A549 (cell line): ENCODE results near the gene EIF1AD. TPM values are rescaled to one million over a fixed set of nuclear protein-coding genes. Genes with fewer than 3 reads are reported as not detected.
A peak's percentile ranks its signal among the peaks of the same experiment; 100 is the strongest.

Experiments
- ATAC-seq, 2 experiments: fragments of 200-7000 bp in 1 of 2; fragments of >200 bp in 1 of 2; cut with Nextera tagmentation in 1 of 2; cut with Tn5 transposase in 1 of 2; 3 replicates each; pipeline versions ENCODE4 v1.8.0 to v1.9.1; 2018 to 2020; ENCODE audit warnings: mild to moderate bottlenecking in 1 of 2, moderate library complexity in 1 of 2
- CTCF ChIA-PET: fragments of 300-600 bp; sonication (Branson Sonifier 250); formaldehyde crosslinking; extraction: SDS; loops from one replicate; lab custom pipeline; 2021; ENCODE audit warnings: antibody characterized with exemption, inconsistent platforms; lab: Yijun Ruan, JAX
- POLR2A ChIA-PET: fragments of 350-600 bp; formaldehyde crosslinking; extraction: SDS; loops from one replicate; lab custom pipeline; 2021; ENCODE audit warnings: antibody characterized with exemption, inconsistent platforms; lab: Yijun Ruan, JAX
- DNase-seq, 2 experiments: peaks; one replicate each; pipeline versions ENCODE4 v3.0.0 to v3.0.0-alpha.2; 2011 to 2016; ENCODE audit warnings: low read depth in 1 of 2, low spot score in 1 of 2
- FAIRE-seq: peaks from 2 replicates; lab custom pipeline; 2011; peaks lifted over from hg19 to GRCh38; lab: Jason Lieb, UNC
- H3K27ac ChIP-seq, 2 experiments: fragments of >200 bp; sonication (Bioruptor Twin); formaldehyde crosslinking; 3 replicates each; pipeline ENCODE4 v1.5.1; 2016 to 2017
- H3K4me1 ChIP-seq: fragments of >200 bp; sonication (Bioruptor Twin); formaldehyde crosslinking; 3 replicates; pipeline ENCODE4 v1.6.1; 2016
- H3K4me2 ChIP-seq: fragments of >200 bp; sonication (Bioruptor Twin); formaldehyde crosslinking; 3 replicates; pipeline ENCODE4 v1.6.1; 2016
- H3K4me3 ChIP-seq: fragments of >200 bp; sonication (Bioruptor Twin); formaldehyde crosslinking; 3 replicates; pipeline ENCODE4 v1.5.1; 2016
- H3K9me3 ChIP-seq: fragments of >200 bp; sonication (Bioruptor Twin); formaldehyde crosslinking; 3 replicates; pipeline ENCODE4 v1.6.1; 2016
- ATOH8 ChIP-seq: fragments of 250-450 bp; sonication (Bioruptor Pico); IDR thresholded peaks from 2 replicates; pipeline ENCODE4 v1.5.0; 2020; ENCODE audit warnings: low read depth, mild to moderate bottlenecking, moderate library complexity
- CBX8 ChIP-seq: fragments of 200-600 bp; sonication (generic); IDR thresholded peaks from 2 replicates; pipeline ENCODE4 v1.6.1; 2016
- CEBPB ChIP-seq, 2 experiments: fragments of >200 bp in 1 of 2; sonication (Bioruptor Twin) in 1 of 2; formaldehyde crosslinking in 1 of 2; IDR thresholded peaks; 2 replicates each; pipeline ENCODE4 v1.6.1; 2012 to 2016
- CHD2 ChIP-seq: fragments of 150-350 bp; IDR thresholded peaks from 2 replicates; pipeline ENCODE4 v1.6.1; 2014; ENCODE audit warnings: low read length; ENCODE audit not compliant: partially characterized antibody
- CHD4 ChIP-seq: fragments of 200-600 bp; sonication (generic); IDR thresholded peaks from 2 replicates; pipeline ENCODE4 v1.6.1; 2016; ENCODE audit warnings: antibody characterized with exemption, mild to moderate bottlenecking, borderline replicate concordance
- E2F6 ChIP-seq: IDR thresholded peaks from 2 replicates; pipeline ENCODE4 v1.6.1; 2012; ENCODE audit warnings: low read depth, borderline replicate concordance
- EHMT2 ChIP-seq: fragments of 200-600 bp; sonication (generic); IDR thresholded peaks from 2 replicates; pipeline ENCODE4 v1.6.1; 2016; ENCODE audit warnings: antibody characterized with exemption, low read depth, mild to moderate bottlenecking, moderate library complexity
- EP300 ChIP-seq, 2 experiments: fragments of >200 bp; sonication (Bioruptor Twin); formaldehyde crosslinking; IDR thresholded peaks; 2 replicates in 1 of 2; 3 replicates in 1 of 2; pipeline ENCODE4 v1.6.1; 2016 to 2017
- ESRRA ChIP-seq: fragments of 150-350 bp; IDR thresholded peaks from 2 replicates; pipeline ENCODE4 v1.6.1; 2014; ENCODE audit warnings: mild to moderate bottlenecking, low read length, borderline replicate concordance
- FOXS1 ChIP-seq: fragments of 250-450 bp; sonication (Bioruptor Pico); IDR thresholded peaks from 2 replicates; pipeline ENCODE4 v1.5.0; 2020; ENCODE audit warnings: mild to moderate bottlenecking, moderate library complexity
- HOXB5 ChIP-seq: fragments of 250-450 bp; sonication (Bioruptor Pico); IDR thresholded peaks from 2 replicates; pipeline ENCODE4 v1.5.0; 2020; ENCODE audit warnings: mild to moderate bottlenecking, moderate library complexity
- JUNB ChIP-seq: fragments of >200 bp; sonication (Bioruptor Twin); formaldehyde crosslinking; IDR thresholded peaks from 2 replicates; pipeline ENCODE4 v1.6.1; 2016
- MYC ChIP-seq: IDR thresholded peaks from 2 replicates; pipeline ENCODE4 v1.6.1; 2012; ENCODE audit warnings: mild to moderate bottlenecking, inconsistent platforms, low read length, improper control_type of control experiment, borderline replicate concordance
- REST ChIP-seq: fragments of 200-600 bp; sonication (generic); IDR thresholded peaks from 2 replicates; pipeline ENCODE4 v1.6.1; 2016; ENCODE audit warnings: antibody characterized with exemption, mild to moderate bottlenecking, moderate library complexity
- RFX5 ChIP-seq: fragments of 450-650 bp; IDR thresholded peaks from 2 replicates; pipeline ENCODE4 v1.7.1; 2014; ENCODE audit warnings: antibody characterized with exemption, mild to moderate bottlenecking, moderate library complexity
- RNF2 ChIP-seq: fragments of 200-600 bp; sonication (generic); IDR thresholded peaks from 2 replicates; pipeline ENCODE4 v1.6.1; 2016; ENCODE audit warnings: low read depth, mild to moderate bottlenecking, antibody characterized with exemption, moderate library complexity, borderline replicate concordance
- SMC3 ChIP-seq: fragments of >200 bp; sonication (Bioruptor Twin); formaldehyde crosslinking; IDR thresholded peaks from 3 replicates; pipeline ENCODE4 v1.6.1; 2018; ENCODE audit warnings: inconsistent platforms
- ZNF302 ChIP-seq: fragments of 250-450 bp; sonication (Bioruptor Pico); IDR thresholded peaks from 2 replicates; pipeline ENCODE4 v1.9.0; 2021; ENCODE audit warnings: inconsistent platforms, mild to moderate bottlenecking, moderate library complexity
- WGBS: methylation state at CpG from one replicate; pipeline ENCODE4 v1.1.6; 2017; ENCODE audit errors: missing lambda C conversion rate; 5-methylcytosine and 5-hydroxymethylcytosine counted together
- polyA plus RNA-seq, 4 experiments: library from polyadenylated mRNA; depleted of rRNA in 3 of 4; stranded (reverse); fragments of >200 nt; fragmentation: RNase III in 1 of 4; extraction: RNeasy Plus Mini Kit Qiagen cat#74134 plus additional on column Dnase treatment in 1 of 4; gene quantifications; 2 replicates in 3 of 4; 3 replicates in 1 of 4; pipeline ENCODE4 v1.2.3, GENCODE V29; 2011 to 2017
- TF ChIP-seq, protein P1 (sequence below): fragments of 450-650 bp; IDR thresholded peaks from 2 replicates; pipeline ENCODE4 v1.6.1; 2014; ENCODE audit warnings: antibody characterized with exemption
- TF ChIP-seq, protein P2 (sequence below): fragments of >200 bp; sonication (Bioruptor Twin); formaldehyde crosslinking; IDR thresholded peaks from 3 replicates; pipeline ENCODE4 v1.5.1; 2016

Gene EIF1AD
- polyA plus RNA-seq, 2 of the 4 experiments (the other 2 are of a cell fraction), result 38.6 to 41.0 TPM

DNA sequence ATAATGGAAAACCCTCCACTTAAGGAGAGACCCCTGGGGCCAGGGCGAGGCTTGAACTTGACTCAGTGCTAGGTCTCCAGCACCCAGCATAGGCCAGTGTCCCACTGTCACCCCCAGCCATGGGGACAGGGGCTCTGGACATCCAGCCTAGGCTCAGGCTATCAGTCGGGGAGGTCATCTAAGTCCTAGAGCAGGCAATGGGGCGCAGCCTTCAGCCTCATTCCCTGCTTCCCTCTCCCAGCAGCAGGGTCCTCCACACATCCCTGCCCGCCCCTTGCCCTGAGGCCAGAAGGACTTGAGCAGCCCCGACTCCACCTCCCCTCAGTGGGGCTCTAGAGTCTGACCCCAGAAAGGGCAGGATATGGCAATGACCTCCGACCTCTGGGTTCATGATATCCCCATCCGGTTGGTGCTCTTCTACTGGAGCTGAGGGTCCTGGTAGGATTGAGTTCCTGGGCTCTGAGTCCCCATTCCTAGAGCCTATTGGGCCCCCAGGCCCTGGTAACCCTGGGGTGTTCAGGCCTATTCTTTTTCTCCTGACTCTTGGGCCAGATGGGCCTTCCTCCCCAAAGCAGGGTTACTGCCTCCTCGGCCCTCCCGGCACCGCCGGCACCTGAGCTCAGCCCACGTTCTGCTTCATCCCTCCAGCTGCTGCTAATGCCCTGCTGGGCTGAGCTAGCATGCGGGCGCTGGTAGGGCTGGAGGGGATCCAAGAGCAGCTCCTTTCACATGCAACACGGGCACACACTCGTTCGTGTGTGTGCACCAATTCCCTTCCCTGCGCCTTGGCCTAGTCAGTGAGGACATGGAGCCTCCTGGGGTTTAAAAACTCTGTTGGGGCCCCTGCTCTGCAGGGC lies 14.2 kb upstream of the EIF1AD start:
- WGBS, result 87% methylated on average over 16 of the region's 18 CpGs
- H3K4me2 ChIP-seq, result no peak overlapping the region
- H3K4me1 ChIP-seq, result peaks cover 18% of the 10 kb centered on the region
- H3K4me3 ChIP-seq, result no peak overlapping the region
- no peak for FAIRE-seq
- H3K9me3 ChIP-seq, result no peaks in the 10 kb centered on the region
- H3K27ac ChIP-seq, result peak overlapping the region in 1 of 2 experiments; percentile 48; a peak in 2 of 6 replicates
- CTCF ChIA-PET, result interaction anchor here (0.6 to 1.4 kb wide), 6 partner anchors 21 to 131 kb away, joined by 3 to 4 read pairs (median 3); no protein-coding TSS in a partner anchor
- no peak; a peak in 1 of 6 replicates for ATAC-seq
- TF ChIP-seq, protein P1, sequence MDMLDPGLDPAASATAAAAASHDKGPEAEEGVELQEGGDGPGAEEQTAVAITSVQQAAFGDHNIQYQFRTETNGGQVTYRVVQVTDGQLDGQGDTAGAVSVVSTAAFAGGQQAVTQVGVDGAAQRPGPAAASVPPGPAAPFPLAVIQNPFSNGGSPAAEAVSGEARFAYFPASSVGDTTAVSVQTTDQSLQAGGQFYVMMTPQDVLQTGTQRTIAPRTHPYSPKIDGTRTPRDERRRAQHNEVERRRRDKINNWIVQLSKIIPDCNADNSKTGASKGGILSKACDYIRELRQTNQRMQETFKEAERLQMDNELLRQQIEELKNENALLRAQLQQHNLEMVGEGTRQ, result no peak
- TF ChIP-seq ESRRA (no peak), CHD4 (no peak), RNF2 (no peak), E2F6 (no peak), CHD2 (no peak), CEBPB (IDR thresholded peaks at IDR 0.05) (no peak), MYC (no peak), JUNB (no peak), ZNF302 (no peak), FOXS1 (CRISPR knock-in tag) (no peak), SMC3 (no peak), ATOH8 (CRISPR knock-in tag) (no peak), EP300 (IDR thresholded peaks at IDR 0.05) (no peak), CBX8 (no peak), HOXB5 (CRISPR knock-in tag) (no peak), RFX5 (no peak), REST (no peak), EHMT2 (no peak)
- TF ChIP-seq, protein P2, sequence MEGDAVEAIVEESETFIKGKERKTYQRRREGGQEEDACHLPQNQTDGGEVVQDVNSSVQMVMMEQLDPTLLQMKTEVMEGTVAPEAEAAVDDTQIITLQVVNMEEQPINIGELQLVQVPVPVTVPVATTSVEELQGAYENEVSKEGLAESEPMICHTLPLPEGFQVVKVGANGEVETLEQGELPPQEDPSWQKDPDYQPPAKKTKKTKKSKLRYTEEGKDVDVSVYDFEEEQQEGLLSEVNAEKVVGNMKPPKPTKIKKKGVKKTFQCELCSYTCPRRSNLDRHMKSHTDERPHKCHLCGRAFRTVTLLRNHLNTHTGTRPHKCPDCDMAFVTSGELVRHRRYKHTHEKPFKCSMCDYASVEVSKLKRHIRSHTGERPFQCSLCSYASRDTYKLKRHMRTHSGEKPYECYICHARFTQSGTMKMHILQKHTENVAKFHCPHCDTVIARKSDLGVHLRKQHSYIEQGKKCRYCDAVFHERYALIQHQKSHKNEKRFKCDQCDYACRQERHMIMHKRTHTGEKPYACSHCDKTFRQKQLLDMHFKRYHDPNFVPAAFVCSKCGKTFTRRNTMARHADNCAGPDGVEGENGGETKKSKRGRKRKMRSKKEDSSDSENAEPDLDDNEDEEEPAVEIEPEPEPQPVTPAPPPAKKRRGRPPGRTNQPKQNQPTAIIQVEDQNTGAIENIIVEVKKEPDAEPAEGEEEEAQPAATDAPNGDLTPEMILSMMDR, result no peak
- DNase-seq, result no peak
- POLR2A ChIA-PET, result no interaction called here
